Neutrophil (primary cell): Measurements from ENCODE around the gene RARS1.

Experiments
- H3K27ac ChIP-seq: fragments of 200-600 bp; sonication (generic); 2 replicates; pipeline ENCODE4 v1.5.1; 2016; ENCODE audit warnings: mild to moderate bottlenecking, moderate library complexity
- H3K27me3 ChIP-seq: fragments of 200-600 bp; sonication (generic); 2 replicates; pipeline ENCODE4 v1.6.0; 2016; ENCODE audit warnings: mild to moderate bottlenecking
- H3K36me3 ChIP-seq: fragments of 200-600 bp; sonication (generic); 2 replicates; pipeline ENCODE4 v1.5.1; 2017
- H3K4me1 ChIP-seq, 2 experiments: fragments of 200-600 bp in 1 of 2; sonication (generic) in 1 of 2; 1 replicate in 1 of 2; 2 replicates in 1 of 2; pipeline versions ENCODE4 v1.5.1 to v1.6.1; 2013 to 2016; ENCODE audit warnings: low read depth in 1 of 2, low read length in 1 of 2, mild to moderate bottlenecking in 1 of 2, moderate library complexity in 1 of 2; ENCODE audit not compliant: control insufficient read depth in 1 of 2, insufficient read depth in 1 of 2
- H3K4me3 ChIP-seq, 2 experiments: fragments of 200-600 bp in 1 of 2; sonication (generic) in 1 of 2; 1 replicate in 1 of 2; 2 replicates in 1 of 2; pipeline ENCODE4 v1.5.1; 2013 to 2016; ENCODE audit warnings: low read depth in 1 of 2, low read length in 1 of 2, mild to moderate bottlenecking in 1 of 2, moderate library complexity in 1 of 2
- H3K9me3 ChIP-seq: fragments of 200-600 bp; sonication (generic); 2 replicates; pipeline ENCODE4 v1.5.1; 2016
- TF ChIP-seq, protein P1 (sequence below): fragments of 200-600 bp; sonication (generic); IDR thresholded peaks from 2 replicates; pipeline ENCODE4 v1.5.1; 2016; ENCODE audit warnings: antibody characterized with exemption

RARS1 gene

DNA sequence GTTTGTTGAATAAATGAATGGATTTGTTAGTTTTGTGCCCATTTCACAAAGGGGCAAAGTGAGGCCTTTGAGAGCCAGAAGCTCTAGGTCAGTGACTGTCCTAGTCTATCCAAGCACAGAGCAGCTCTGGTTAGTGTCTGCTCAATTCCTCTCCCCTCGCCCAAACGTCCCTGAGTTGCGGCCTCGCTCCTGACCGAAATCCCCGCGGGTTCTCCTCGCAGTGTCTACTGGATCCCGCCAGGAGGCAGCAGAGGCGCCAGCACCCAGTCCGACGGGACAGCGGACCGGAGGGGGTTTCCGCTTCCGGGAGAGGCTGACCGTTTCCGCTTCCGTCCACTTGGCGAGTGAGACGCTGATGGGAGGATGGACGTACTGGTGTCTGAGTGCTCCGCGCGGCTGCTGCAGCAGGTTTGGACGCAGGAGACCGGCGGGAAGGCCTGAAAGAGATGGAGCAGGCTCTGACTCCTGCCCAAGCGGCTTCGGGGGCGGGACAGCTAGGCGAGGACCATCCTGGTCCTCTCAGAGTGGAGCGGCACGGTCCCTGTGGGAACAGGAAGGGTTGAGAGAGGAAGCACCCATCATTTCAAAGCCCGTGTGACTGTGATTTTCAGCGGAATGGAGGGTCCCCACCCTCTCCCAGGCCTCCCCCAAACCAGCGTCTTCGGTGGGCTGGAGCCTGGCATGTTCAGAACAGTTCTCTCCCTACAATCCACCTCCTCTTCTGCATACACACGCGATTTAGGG, at the start of gene RARS1:
Gene RARS1 (plus strand): TSS at position 336 of the 744 bp plus-strand sequence. CDS start 28 bp downstream, at position 364.
- Histone ChIP-seq H3K9me3 (no peaks in the 10 kb centered on the region), H3K27ac (peak within 1 kb of the TSS; percentile 67), H3K4me1 (peaks cover 13 to 15% of the 10 kb centered on the region in 2 experiments), H3K27me3 (peaks cover 30% of the 10 kb centered on the region), H3K36me3 (peaks cover 33% of the 10 kb centered on the region), H3K4me3 (peak within 1 kb of the TSS; percentile 68 to 74)
- TF ChIP-seq, protein P1, sequence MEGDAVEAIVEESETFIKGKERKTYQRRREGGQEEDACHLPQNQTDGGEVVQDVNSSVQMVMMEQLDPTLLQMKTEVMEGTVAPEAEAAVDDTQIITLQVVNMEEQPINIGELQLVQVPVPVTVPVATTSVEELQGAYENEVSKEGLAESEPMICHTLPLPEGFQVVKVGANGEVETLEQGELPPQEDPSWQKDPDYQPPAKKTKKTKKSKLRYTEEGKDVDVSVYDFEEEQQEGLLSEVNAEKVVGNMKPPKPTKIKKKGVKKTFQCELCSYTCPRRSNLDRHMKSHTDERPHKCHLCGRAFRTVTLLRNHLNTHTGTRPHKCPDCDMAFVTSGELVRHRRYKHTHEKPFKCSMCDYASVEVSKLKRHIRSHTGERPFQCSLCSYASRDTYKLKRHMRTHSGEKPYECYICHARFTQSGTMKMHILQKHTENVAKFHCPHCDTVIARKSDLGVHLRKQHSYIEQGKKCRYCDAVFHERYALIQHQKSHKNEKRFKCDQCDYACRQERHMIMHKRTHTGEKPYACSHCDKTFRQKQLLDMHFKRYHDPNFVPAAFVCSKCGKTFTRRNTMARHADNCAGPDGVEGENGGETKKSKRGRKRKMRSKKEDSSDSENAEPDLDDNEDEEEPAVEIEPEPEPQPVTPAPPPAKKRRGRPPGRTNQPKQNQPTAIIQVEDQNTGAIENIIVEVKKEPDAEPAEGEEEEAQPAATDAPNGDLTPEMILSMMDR = peak; percentile 90

DNA sequence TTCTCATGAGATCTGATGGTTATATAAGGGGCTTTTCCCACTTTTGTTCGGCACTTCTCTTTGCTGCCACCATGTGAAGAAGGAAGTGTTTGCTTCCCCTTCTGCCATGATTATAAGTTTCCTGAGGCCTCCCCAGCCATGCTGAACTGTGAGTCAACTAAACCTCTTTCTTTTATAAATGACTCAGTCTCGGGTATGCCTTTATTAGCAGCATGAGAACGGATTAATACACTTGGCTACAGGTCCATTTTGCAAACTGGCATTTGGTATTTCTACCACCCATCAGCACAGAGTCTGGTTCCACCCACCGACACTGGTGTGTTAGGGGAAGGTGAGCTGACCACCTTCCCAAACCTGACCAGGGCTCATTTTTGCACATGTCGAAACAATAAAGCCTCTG, 47.9 kb upstream of the RARS1 start:
- Histone ChIP-seq H3K27me3 (no peaks in the 10 kb centered on the region), H3K9me3 (no peaks in the 10 kb centered on the region), H3K27ac (no peak overlapping the region), H3K4me1 (no peaks in the 10 kb centered on the region), H3K4me3 (no peak overlapping the region), H3K36me3 (no peaks in the 10 kb centered on the region)
- TF ChIP-seq, protein P1 = no peak

DNA sequence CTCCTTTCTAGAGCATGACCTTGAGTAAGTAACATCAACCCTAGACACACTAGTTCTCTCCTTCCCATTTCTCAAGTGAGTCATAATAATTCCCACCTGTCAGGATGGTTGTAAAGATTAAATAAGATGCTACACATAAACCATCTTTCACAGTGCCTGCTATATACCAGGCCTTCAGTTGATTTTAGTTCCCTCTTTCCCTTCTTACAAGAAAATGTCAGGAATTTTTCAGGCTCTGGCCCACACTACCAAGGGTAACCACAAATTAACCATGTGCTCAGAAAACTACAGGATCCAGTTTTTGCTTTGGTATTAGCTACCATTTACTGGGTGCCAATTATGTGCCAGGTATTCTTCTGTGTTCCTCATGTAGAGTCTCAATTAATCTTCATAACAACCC, 42.7 kb upstream of the RARS1 start:
- Histone ChIP-seq H3K4me3 (no peak overlapping the region), H3K9me3 (no peaks in the 10 kb centered on the region), H3K36me3 (no peaks in the 10 kb centered on the region), H3K4me1 (no peaks in the 10 kb centered on the region), H3K27ac (no peak overlapping the region), H3K27me3 (no peaks in the 10 kb centered on the region)
- TF ChIP-seq, protein P1 = no peak

DNA sequence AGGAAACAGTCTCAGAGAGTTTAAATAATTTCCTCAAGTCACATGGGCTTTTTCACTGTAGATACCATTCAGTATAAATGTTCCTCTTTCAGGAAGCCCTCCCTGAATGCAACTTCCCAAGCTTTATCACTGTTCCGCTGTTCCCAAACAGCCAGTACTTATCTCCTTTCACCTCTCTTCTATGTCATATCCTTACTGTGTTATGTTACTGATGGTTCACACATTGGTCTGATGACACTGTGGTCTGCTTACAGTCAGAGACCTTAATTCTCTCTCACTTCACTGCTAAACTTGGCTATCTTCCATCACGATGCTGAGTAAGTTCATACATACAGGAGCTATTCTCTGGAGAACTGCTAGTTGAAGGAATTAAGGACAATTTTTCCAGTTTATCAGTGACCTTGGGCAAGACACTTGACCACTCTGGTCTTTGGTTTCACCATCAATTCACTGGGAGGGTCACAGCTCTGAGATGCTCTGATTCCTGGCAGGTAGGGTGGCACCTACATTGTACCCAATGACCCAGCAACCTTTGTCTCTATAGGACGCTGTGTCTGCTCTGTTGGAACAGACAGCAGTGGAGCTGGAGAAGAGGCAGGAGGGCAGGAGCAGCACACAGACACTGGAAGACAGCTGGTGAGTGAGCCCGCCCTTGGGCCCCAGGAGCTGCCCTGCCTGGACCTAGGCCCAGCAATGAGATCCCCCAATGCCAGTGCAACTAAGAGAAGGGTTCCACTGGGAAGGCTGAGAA, 42.1 kb upstream of the RARS1 start:
- Histone ChIP-seq H3K27me3 (no peaks in the 10 kb centered on the region), H3K36me3 (no peaks in the 10 kb centered on the region), H3K4me3 (no peak overlapping the region), H3K27ac (no peak overlapping the region), H3K4me1 (no peaks in the 10 kb centered on the region), H3K9me3 (no peaks in the 10 kb centered on the region)
- TF ChIP-seq, protein P1 = no peak

DNA sequence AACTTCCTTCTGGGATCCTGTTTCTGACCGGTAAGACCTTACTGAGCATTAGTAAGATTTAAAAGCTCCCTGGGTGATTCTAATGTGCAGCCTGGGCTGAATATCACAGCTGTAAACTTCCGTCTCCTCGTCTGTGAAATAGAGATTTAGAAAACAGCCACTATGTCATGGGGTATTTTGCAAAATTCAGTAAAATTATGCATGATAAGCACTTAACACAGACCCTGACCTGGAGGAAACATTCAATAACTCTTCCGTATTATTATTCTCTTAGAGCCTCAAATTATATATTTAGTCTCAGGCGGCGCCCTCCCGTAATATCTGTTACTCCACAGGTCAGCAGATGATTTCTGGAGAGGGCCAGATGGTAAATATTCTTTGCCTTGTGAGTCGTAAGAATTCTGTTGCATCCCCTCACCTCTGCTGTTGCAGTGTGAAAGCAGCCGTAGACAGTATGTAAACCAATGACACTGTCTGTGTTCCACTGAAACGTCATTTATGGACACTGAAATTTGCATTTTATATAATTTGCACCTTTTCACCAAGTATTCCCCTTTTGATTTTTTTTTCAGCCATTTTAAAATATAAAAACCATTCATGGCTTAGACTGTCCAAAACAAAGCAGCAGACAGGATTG, 39.2 kb upstream of the RARS1 start:
- no peak overlapping the region for H3K27ac ChIP-seq
- TF ChIP-seq, protein P1 = no peak
- H3K4me3 ChIP-seq = no peak overlapping the region
- H3K36me3 ChIP-seq = no peaks in the 10 kb centered on the region
- no peaks in the 10 kb centered on the region for H3K9me3 ChIP-seq
- no peaks in the 10 kb centered on the region for H3K27me3 ChIP-seq
- H3K4me1 ChIP-seq = no peaks in the 10 kb centered on the region
